ENCODE measurements around the gene PDZD7. TPM values are rescaled to one million over a fixed set of nuclear protein-coding genes. Genes with fewer than 3 reads are reported as not detected.

PDZD7 gene
- polyA plus RNA-seq, 1 donor from 2014 or later = 1.5 TPM

DNA sequence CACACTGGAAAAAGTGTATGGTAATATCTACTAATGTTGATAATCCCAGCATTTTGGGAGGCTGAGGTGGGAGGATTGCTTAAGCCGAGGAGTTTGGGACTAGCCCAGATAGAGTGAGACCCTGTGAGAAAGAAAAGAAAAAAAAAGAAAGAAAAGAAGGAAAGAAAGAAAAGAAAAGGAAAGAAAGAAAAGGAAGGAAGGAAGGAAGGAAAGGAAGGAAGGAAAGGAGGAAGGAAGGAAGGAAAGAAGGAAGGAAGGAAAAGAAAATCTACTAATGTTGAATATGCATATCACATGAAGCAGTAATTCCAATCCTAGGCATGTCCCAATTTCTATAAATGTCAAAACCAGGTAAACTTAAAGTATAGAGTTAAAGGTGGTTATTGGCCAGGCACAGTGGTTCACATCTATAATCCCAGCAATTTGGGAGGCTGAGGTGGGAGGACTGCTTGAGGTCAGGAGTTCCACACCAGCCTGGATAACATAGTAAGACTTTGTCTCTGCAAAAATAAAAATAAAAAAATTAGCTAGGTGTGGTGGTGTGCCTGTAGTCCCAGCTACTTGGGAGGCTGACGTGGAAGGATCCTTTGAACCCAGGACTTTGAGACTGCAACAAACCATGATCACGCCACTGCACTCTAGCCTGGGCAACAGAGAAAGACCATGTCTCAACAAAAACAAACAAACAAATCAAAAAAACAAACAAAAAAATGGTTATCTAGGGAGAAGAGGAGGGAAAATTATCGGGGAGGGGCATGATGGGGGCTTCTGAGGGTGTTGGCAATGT, 25.6 kb upstream of the PDZD7 start:
- H3K4me2 ChIP-seq (ENCODE audit: low read length) = no peak overlapping the region
- H3K9me3 ChIP-seq (ENCODE audit: low read length) = no peaks in the 10 kb centered on the region
- no peaks in the 10 kb centered on the region for H4K20me1 ChIP-seq (ENCODE audit: insufficient read depth)
- H3F3A ChIP-seq (ENCODE audit: insufficient read depth, low read length, poor library complexity, severe bottlenecking) = peaks cover under 1% of the 10 kb centered on the region
- H3K9ac ChIP-seq (ENCODE audit: low read length) = no peak overlapping the region
- H2AFZ ChIP-seq (ENCODE audit: low read depth, low read length) = no peak overlapping the region
- TF ChIP-seq, protein P1, sequence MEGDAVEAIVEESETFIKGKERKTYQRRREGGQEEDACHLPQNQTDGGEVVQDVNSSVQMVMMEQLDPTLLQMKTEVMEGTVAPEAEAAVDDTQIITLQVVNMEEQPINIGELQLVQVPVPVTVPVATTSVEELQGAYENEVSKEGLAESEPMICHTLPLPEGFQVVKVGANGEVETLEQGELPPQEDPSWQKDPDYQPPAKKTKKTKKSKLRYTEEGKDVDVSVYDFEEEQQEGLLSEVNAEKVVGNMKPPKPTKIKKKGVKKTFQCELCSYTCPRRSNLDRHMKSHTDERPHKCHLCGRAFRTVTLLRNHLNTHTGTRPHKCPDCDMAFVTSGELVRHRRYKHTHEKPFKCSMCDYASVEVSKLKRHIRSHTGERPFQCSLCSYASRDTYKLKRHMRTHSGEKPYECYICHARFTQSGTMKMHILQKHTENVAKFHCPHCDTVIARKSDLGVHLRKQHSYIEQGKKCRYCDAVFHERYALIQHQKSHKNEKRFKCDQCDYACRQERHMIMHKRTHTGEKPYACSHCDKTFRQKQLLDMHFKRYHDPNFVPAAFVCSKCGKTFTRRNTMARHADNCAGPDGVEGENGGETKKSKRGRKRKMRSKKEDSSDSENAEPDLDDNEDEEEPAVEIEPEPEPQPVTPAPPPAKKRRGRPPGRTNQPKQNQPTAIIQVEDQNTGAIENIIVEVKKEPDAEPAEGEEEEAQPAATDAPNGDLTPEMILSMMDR (IDR thresholded peaks at IDR 0.05; ENCODE audit: poor library complexity, severe bottlenecking) = no peak
- TF ChIP-seq RAD21 (conservative IDR thresholded peaks at IDR 0.05) = no peak
- TF ChIP-seq, protein P2, sequence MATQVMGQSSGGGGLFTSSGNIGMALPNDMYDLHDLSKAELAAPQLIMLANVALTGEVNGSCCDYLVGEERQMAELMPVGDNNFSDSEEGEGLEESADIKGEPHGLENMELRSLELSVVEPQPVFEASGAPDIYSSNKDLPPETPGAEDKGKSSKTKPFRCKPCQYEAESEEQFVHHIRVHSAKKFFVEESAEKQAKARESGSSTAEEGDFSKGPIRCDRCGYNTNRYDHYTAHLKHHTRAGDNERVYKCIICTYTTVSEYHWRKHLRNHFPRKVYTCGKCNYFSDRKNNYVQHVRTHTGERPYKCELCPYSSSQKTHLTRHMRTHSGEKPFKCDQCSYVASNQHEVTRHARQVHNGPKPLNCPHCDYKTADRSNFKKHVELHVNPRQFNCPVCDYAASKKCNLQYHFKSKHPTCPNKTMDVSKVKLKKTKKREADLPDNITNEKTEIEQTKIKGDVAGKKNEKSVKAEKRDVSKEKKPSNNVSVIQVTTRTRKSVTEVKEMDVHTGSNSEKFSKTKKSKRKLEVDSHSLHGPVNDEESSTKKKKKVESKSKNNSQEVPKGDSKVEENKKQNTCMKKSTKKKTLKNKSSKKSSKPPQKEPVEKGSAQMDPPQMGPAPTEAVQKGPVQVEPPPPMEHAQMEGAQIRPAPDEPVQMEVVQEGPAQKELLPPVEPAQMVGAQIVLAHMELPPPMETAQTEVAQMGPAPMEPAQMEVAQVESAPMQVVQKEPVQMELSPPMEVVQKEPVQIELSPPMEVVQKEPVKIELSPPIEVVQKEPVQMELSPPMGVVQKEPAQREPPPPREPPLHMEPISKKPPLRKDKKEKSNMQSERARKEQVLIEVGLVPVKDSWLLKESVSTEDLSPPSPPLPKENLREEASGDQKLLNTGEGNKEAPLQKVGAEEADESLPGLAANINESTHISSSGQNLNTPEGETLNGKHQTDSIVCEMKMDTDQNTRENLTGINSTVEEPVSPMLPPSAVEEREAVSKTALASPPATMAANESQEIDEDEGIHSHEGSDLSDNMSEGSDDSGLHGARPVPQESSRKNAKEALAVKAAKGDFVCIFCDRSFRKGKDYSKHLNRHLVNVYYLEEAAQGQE (IDR thresholded peaks at IDR 0.05; ENCODE audit: borderline replicate concordance) = no peak
- no peak for TF ChIP-seq POLR2AphosphoS5 (IDR thresholded peaks at IDR 0.05)
- no peak for TF ChIP-seq TAF1 (IDR thresholded peaks at IDR 0.05; ENCODE audit: low read depth)
- no peak for TF ChIP-seq EZH2 (IDR thresholded peaks at IDR 0.05; ENCODE audit: borderline replicate concordance, insufficient read depth, low read length, poor library complexity, severe bottlenecking)
- TF ChIP-seq MXI1 (conservative IDR thresholded peaks at IDR 0.05; ENCODE audit: poor library complexity, severe bottlenecking) = no peak
- TF ChIP-seq EP300 (conservative IDR thresholded peaks at IDR 0.05; ENCODE audit: poor library complexity, severe bottlenecking) = no peak
- no peak for TF ChIP-seq SMC3 (conservative IDR thresholded peaks at IDR 0.05; ENCODE audit: poor library complexity)
- H3K79me2 ChIP-seq (replicated peaks; ENCODE audit: insufficient read depth, low read length) = no peaks in the 10 kb centered on the region
- H3K36me3 ChIP-seq (ENCODE audit: insufficient read depth, low read length) = no peaks in the 10 kb centered on the region
- H3K9me2 ChIP-seq (ENCODE audit: insufficient read depth, low read length) = no peaks in the 10 kb centered on the region
- H3K27ac ChIP-seq (ENCODE audit: low read length) = no peak overlapping the region
- H3K27me3 ChIP-seq (ENCODE audit: insufficient read depth, low read depth, low read length) = peaks cover 13% of the 10 kb centered on the region
- H3K4me3 ChIP-seq (ENCODE audit: low read length) = no peak overlapping the region

DNA sequence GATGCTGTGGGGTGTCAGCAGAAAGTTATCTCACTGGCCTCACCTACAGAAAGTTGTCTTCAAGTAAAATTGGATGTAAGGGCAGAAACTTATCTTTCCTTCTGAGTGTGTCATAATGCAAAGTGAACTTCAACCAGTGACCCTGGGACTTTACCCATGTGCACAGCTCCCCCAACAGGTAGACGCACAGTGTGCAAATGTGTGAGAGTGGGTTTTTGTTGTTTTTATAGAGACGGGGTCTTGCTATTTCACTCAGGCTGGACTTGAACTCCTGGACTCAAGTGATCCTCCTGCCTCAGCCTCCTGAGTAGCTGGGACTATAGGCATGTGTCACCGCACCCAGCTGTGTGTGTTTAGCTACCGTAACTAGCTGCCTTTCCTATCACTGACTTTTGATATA, 24.5 kb upstream of the PDZD7 start:
- H3K9ac ChIP-seq (ENCODE audit: low read length) = no peak overlapping the region
- H3F3A ChIP-seq (ENCODE audit: insufficient read depth, low read length, poor library complexity, severe bottlenecking) = no peaks in the 10 kb centered on the region
- no peaks in the 10 kb centered on the region for H3K79me2 ChIP-seq (replicated peaks; ENCODE audit: insufficient read depth, low read length)
- TF ChIP-seq EZH2 (IDR thresholded peaks at IDR 0.05; ENCODE audit: borderline replicate concordance, insufficient read depth, low read length, poor library complexity, severe bottlenecking) (no peak), TAF1 (IDR thresholded peaks at IDR 0.05; ENCODE audit: low read depth) (no peak), RAD21 (conservative IDR thresholded peaks at IDR 0.05) (no peak), EP300 (conservative IDR thresholded peaks at IDR 0.05; ENCODE audit: poor library complexity, severe bottlenecking) (no peak), POLR2AphosphoS5 (IDR thresholded peaks at IDR 0.05) (no peak), SMC3 (conservative IDR thresholded peaks at IDR 0.05; ENCODE audit: poor library complexity) (no peak), MXI1 (conservative IDR thresholded peaks at IDR 0.05; ENCODE audit: poor library complexity, severe bottlenecking) (no peak)
- TF ChIP-seq, protein P2 (IDR thresholded peaks at IDR 0.05; ENCODE audit: borderline replicate concordance) = no peak
- TF ChIP-seq, protein P1 (IDR thresholded peaks at IDR 0.05; ENCODE audit: poor library complexity, severe bottlenecking) = no peak
- H3K27me3 ChIP-seq (ENCODE audit: insufficient read depth, low read depth, low read length) = peaks cover 18% of the 10 kb centered on the region
- no peak overlapping the region for H3K4me2 ChIP-seq (ENCODE audit: low read length)
- no peaks in the 10 kb centered on the region for H4K20me1 ChIP-seq (ENCODE audit: insufficient read depth)
- H3K9me3 ChIP-seq (ENCODE audit: low read length) = no peaks in the 10 kb centered on the region
- no peaks in the 10 kb centered on the region for H3K9me2 ChIP-seq (ENCODE audit: insufficient read depth, low read length)
- H2AFZ ChIP-seq (ENCODE audit: low read depth, low read length) = no peak overlapping the region
- no peak overlapping the region for H3K4me3 ChIP-seq (ENCODE audit: low read length)
- H3K36me3 ChIP-seq (ENCODE audit: insufficient read depth, low read length) = no peaks in the 10 kb centered on the region
- H3K27ac ChIP-seq (ENCODE audit: low read length) = no peak overlapping the region

Measured in neural cell (in vitro differentiated cells).